ENCODE results near the gene LIME1. TPM values are rescaled to one million over a fixed set of nuclear protein-coding genes. Genes with fewer than 3 reads are reported as not detected.

Gene LIME1
- polyA plus RNA-seq, 3 donors, result 0.39 to 8.8 (median 0.62) TPM

DNA sequence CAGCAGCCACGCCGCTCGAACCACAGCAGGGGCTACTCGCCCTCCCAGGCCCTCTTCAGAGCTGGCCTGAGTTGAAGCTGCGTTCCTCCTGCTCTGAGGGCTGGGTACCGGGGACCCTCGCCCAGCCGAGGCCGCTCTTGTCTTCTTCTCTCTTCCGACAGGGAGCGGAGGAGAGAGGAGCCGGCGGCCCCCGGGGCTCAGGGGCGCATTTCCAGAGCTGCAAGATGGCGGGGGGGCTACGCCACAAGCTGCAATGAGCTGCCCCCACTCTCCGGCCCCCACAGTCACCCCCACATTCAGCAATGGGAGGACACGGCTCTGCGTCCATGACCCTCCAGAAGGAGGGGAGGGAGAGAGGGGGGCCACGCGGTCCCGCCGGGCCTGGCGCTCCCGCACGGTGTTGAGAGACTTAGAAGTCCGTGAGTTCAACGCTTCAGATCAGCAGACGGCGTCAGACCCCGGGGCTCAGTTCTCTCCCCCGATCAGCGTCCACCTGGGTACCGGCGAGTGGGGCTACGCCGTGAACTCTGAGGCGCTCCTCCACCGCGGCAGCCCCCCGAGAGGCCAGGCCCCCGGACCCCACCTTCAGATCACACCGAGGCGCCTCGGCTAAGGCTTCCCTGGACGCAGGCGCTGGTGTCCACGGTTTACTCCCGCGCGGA lies 34.7 kb downstream of the LIME1 start:
- no peak overlapping the region for H3K27ac ChIP-seq (ENCODE audit: low read depth in 1 of 2, low read length in 2 of 2)
- no peak overlapping the region for H3K4me3 ChIP-seq (replicated peaks in 1 of 3; ENCODE audit: low read depth in 2 of 3, low read length in 3 of 3)
- H3K9ac ChIP-seq (ENCODE audit: insufficient read depth, low read length, poor library complexity, severe bottlenecking), result no peak overlapping the region
- no peaks in the 10 kb centered on the region for H3K79me2 ChIP-seq (ENCODE audit: insufficient read depth, low read length)
- H4K20me1 ChIP-seq (ENCODE audit: insufficient read depth, low read length), result no peaks in the 10 kb centered on the region
- no peaks in the 10 kb centered on the region for H3K9me3 ChIP-seq (replicated peaks in 1 of 2; ENCODE audit: control insufficient read depth in 1 of 2, insufficient read depth in 1 of 2, low read length in 2 of 2)
- H3K36me3 Mint-ChIP-seq, result no peaks in the 10 kb centered on the region
- intact Hi-C loops (cut with micrococcal nuclease), result no loop called here
- 95% methylated on average over 41 of the region's 52 CpGs for WGBS (ENCODE audit: insufficient coverage)
- no peaks in the 10 kb centered on the region for H3K27me3 ChIP-seq (ENCODE audit: control insufficient read depth in 2 of 2, insufficient read depth in 2 of 2, low read length in 2 of 2)
- H3K4me3 Mint-ChIP-seq, result no peak overlapping the region
- peaks cover 0 to 2% (median 0%) of the 10 kb centered on the region in 7 donors for H3K9me3 Mint-ChIP-seq
- H3K4me1 ChIP-seq (ENCODE audit: control insufficient read depth in 1 of 2, insufficient read depth in 2 of 2, low read length in 2 of 2), result no peaks in the 10 kb centered on the region
- H3K4me2 ChIP-seq (replicated peaks; ENCODE audit: extremely low read depth, low read length, poor library complexity, severe bottlenecking), result no peak overlapping the region
- H3K36me3 ChIP-seq (replicated peaks in 1 of 2; ENCODE audit: control insufficient read depth in 1 of 2, insufficient read depth in 2 of 2, low read length in 2 of 2), result no peaks in the 10 kb centered on the region
- TF ChIP-seq, protein P1, sequence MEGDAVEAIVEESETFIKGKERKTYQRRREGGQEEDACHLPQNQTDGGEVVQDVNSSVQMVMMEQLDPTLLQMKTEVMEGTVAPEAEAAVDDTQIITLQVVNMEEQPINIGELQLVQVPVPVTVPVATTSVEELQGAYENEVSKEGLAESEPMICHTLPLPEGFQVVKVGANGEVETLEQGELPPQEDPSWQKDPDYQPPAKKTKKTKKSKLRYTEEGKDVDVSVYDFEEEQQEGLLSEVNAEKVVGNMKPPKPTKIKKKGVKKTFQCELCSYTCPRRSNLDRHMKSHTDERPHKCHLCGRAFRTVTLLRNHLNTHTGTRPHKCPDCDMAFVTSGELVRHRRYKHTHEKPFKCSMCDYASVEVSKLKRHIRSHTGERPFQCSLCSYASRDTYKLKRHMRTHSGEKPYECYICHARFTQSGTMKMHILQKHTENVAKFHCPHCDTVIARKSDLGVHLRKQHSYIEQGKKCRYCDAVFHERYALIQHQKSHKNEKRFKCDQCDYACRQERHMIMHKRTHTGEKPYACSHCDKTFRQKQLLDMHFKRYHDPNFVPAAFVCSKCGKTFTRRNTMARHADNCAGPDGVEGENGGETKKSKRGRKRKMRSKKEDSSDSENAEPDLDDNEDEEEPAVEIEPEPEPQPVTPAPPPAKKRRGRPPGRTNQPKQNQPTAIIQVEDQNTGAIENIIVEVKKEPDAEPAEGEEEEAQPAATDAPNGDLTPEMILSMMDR (IDR thresholded peaks at IDR 0.05), result no peak
- H3K27me3 Mint-ChIP-seq (ENCODE audit: low read depth in 3 of 3), result peaks cover 10 to 21% (median 12%) of the 10 kb centered on the region in 3 donors
- DNase-seq, result no peak
- no peak overlapping the region for H3K27ac Mint-ChIP-seq
- H2AFZ ChIP-seq (ENCODE audit: insufficient read depth, low read depth, low read length, poor library complexity, severe bottlenecking), result no peak overlapping the region
- H3K4me1 Mint-ChIP-seq, result peaks cover 5% of the 10 kb centered on the region

DNA sequence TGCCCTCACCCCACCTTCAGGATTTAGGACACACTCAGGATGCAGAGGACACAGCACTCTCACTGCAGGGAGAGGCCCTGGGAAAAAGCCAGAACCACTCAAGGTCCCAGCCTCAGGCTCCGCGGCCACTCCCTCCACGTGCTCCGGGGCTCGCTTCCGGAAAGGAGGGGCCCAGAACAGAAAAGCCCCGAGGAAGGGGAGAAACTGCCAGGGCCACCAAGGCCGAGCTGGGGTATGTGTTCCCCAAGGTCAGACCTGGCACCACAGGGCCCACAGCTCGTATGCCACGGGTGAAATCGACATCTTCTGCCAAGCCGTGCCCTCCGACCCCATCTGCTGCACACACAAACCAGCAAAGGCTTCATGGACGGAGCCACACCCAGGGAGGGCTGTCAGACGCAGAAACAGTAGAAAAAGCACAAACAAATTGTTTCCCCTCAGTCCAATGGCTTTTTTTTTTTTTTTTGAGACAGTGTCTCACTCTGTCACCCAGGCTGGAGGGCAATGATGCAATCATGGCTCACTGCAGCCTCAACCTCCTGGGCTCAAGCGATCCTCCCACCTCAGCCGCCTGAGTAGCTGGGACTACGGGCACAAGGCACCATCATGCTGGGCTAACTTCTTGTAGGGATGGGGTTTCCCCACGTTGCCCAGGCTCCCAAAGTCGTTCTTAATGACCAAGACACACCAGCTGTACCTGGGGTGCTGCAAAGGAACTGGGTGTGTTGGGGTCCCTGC lies 36.5 kb downstream of the LIME1 start:
- no peak overlapping the region for H3K27ac ChIP-seq (ENCODE audit: low read depth in 1 of 2, low read length in 2 of 2)
- Mint-ChIP-seq H3K27ac (no peak overlapping the region), H3K4me3 (peak overlapping the region in 1 of 2 donors; percentile 42), H3K36me3 (no peaks in the 10 kb centered on the region), H3K4me1 (peaks cover 5% of the 10 kb centered on the region), H3K9me3 (peaks cover 0 to 2% (median 0%) of the 10 kb centered on the region in 7 donors), H3K27me3 (ENCODE audit: low read depth in 3 of 3) (peaks cover 11 to 23% (median 12%) of the 10 kb centered on the region in 3 donors)
- no peaks in the 10 kb centered on the region for H3K79me2 ChIP-seq (ENCODE audit: insufficient read depth, low read length)
- H3K4me3 ChIP-seq (replicated peaks in 1 of 3; ENCODE audit: low read depth in 2 of 3, low read length in 3 of 3), result no peak overlapping the region
- no peak overlapping the region for H3K9ac ChIP-seq (ENCODE audit: insufficient read depth, low read length, poor library complexity, severe bottlenecking)
- TF ChIP-seq, protein P1 (IDR thresholded peaks at IDR 0.05), result no peak
- no peaks in the 10 kb centered on the region for H4K20me1 ChIP-seq (ENCODE audit: insufficient read depth, low read length)
- no peaks in the 10 kb centered on the region for H3K9me3 ChIP-seq (replicated peaks in 1 of 2; ENCODE audit: control insufficient read depth in 1 of 2, insufficient read depth in 1 of 2, low read length in 2 of 2)
- 75% methylated on average over 18 of the region's 20 CpGs for WGBS (ENCODE audit: insufficient coverage)
- no peaks in the 10 kb centered on the region for H3K4me1 ChIP-seq (ENCODE audit: control insufficient read depth in 1 of 2, insufficient read depth in 2 of 2, low read length in 2 of 2)
- H3K36me3 ChIP-seq (replicated peaks in 1 of 2; ENCODE audit: control insufficient read depth in 1 of 2, insufficient read depth in 2 of 2, low read length in 2 of 2), result no peaks in the 10 kb centered on the region
- no peaks in the 10 kb centered on the region for H3K27me3 ChIP-seq (ENCODE audit: control insufficient read depth in 2 of 2, insufficient read depth in 2 of 2, low read length in 2 of 2)
- intact Hi-C loops (cut with micrococcal nuclease), result no loop called here
- no peak overlapping the region for H2AFZ ChIP-seq (ENCODE audit: insufficient read depth, low read depth, low read length, poor library complexity, severe bottlenecking)
- no peak overlapping the region for H3K4me2 ChIP-seq (replicated peaks; ENCODE audit: extremely low read depth, low read length, poor library complexity, severe bottlenecking)
- DNase-seq, result no peak
